Left ventricle myocardium superior (tissue), 1 donor: ENCODE measurements around the gene PI4K2A. TPM values are rescaled to one million over a fixed set of nuclear protein-coding genes. Genes with fewer than 3 reads are reported as not detected.
"Not testable (repeated sequence)": the region's sequence is repeated elsewhere in the genome, so short reads cannot be mapped to it uniquely, and the experiment has no call there.

Experiments used
- ATAC-seq: fragments of 200-7000 bp; cut with Tn5 transposase; one replicate; pipeline ENCODE4 v1.9.1; 2020; ENCODE audit warnings: mild to moderate bottlenecking, moderate library complexity
- DNase-seq: peaks from one replicate; pipeline ENCODE4 v3.0.0-alpha.2; 2020
- intact Hi-C: fragments of 100-400 bp; cut with micrococcal nuclease; formaldehyde crosslinking; loops from one replicate; pipeline ENCODE4 v1.11.0; 2022
- total RNA-seq: library from RNA; stranded (reverse); fragmentation: NEBNext Ultra II Directional; extraction: Animal tissue kit (Norgen Biotek cat#: 25700); gene quantifications from one replicate; pipeline ENCODE4 v1.2.1, GENCODE V29; 2021
- donor health status: DM: no; HTN: yes; CAD: no; lungs with severe emphysema.

Gene PI4K2A
- total RNA-seq, 1 donor from 2014 or later: 10.2 TPM

- DNase-seq (no peak), ATAC-seq (no peak)
- intact Hi-C loops: no loop called here
Measured at GRCh38 chr10:97664282-97664850, 23.9 kb downstream of the PI4K2A start.

GRCh38 chr10:97666992-97667391, 26.5 kb downstream of the PI4K2A start:
- no peak for ATAC-seq
- DNase-seq: no peak
- intact Hi-C loops: no loop called here

GRCh38 chr10:97667463-97667862, 27.0 kb downstream of the PI4K2A start:
- ATAC-seq: no peak
- intact Hi-C loops: no loop called here
- DNase-seq: no peak

GRCh38 chr10:97669571-97669970, 29.1 kb downstream of the PI4K2A start:
- ATAC-seq (no peak), DNase-seq (no peak)
- intact Hi-C loops: no loop called here

- peak; percentile 35 for ATAC-seq
- intact Hi-C loops: no loop called here
- no peak for DNase-seq
Measured at GRCh38 chr10:97673736-97674525, 33.5 kb downstream of the PI4K2A start.

GRCh38 chr10:97675222-97675621, 34.8 kb downstream of the PI4K2A start:
- intact Hi-C loops: no loop called here

GRCh38 chr10:97676770-97677581, 36.5 kb downstream of the PI4K2A start:
- DNase-seq: peak; percentile 38
- intact Hi-C loops: no loop called here

More at GRCh38 chr10:97675222-97675621, 34.8 kb downstream of the PI4K2A start:
- ATAC-seq: no peak
- no peak for DNase-seq

GRCh38 chr10:97679594-97679993, 39.1 kb downstream of the PI4K2A start:
- ATAC-seq (no peak), DNase-seq (no peak)
- intact Hi-C loops: no loop called here

More at GRCh38 chr10:97676770-97677581, 36.5 kb downstream of the PI4K2A start:
- peak; percentile 73 for ATAC-seq

GRCh38 chr10:97682042-97682441, 41.6 kb downstream of the PI4K2A start:
- no peak for ATAC-seq
- intact Hi-C loops: no loop called here
- no peak for DNase-seq

GRCh38 chr10:97683556-97684367, 43.3 kb downstream of the PI4K2A start:
- intact Hi-C loops: no loop called here
- no peak for ATAC-seq
- peak; percentile 39 for DNase-seq

GRCh38 chr10:97684368-97684713, 43.9 kb downstream of the PI4K2A start:
- ATAC-seq, intact Hi-C loops, DNase-seq: not testable (repeated sequence)

GRCh38 chr10:97684866-97685394, 44.5 kb downstream of the PI4K2A start:
- intact Hi-C loops: no loop called here
- DNase-seq: no peak
- no peak for ATAC-seq

- ATAC-seq (no peak), DNase-seq (no peak)
- intact Hi-C loops: no loop called here
Measured at GRCh38 chr10:97685395-97685958, 45.0 kb downstream of the PI4K2A start.

GRCh38 chr10:97686301-97686961, 46.0 kb downstream of the PI4K2A start:
- no peak for DNase-seq
- peak; percentile 15 for ATAC-seq
- intact Hi-C loops: no loop called here

- DNase-seq: peak; percentile 99
- ATAC-seq: peak; percentile 95
- intact Hi-C loops: no loop called here
Measured at GRCh38 chr10:97686962-97687784, 46.7 kb downstream of the PI4K2A start, which contains the start of gene AVPI1. AVPI1 (minus strand) TSS chr10:97687241; CDS start chr10:97679905, 7,336 bp downstream.

GRCh38 chr10:97687785-97688781, 47.6 kb downstream of the PI4K2A start:
- intact Hi-C loops: no loop called here
- no peak for DNase-seq
- ATAC-seq: no peak
